Measurements from ENCODE around the gene CMSS1. TPM values are rescaled to one million over a fixed set of nuclear protein-coding genes. Genes with fewer than 3 reads are reported as not detected.

Gene CMSS1
- total RNA-seq, 2 donors from 2014 or later, result 18.1 to 22.7 TPM

- DNase-seq (ENCODE audit: low spot score) (no peak), ATAC-seq (ENCODE audit: insufficient number of reproducible peaks, low FRiP score, low read depth) (no peak)
- Histone ChIP-seq H3K4me3 (peak overlapping the region; percentile 55), H3K27me3 (replicated peaks; ENCODE audit: insufficient read depth) (no peaks in the 10 kb centered on the region), H3K4me1 (ENCODE audit: control insufficient read depth in 1 of 2, low read depth in 2 of 2) (peaks cover 37 to 72% of the 10 kb centered on the region in 2 donors), H3K9me3 (no peaks in the 10 kb centered on the region), H3K27ac (peak overlapping the region; percentile 83 to 91), H3K36me3 (no peaks in the 10 kb centered on the region)
- no peak for TF ChIP-seq CTCF (IDR thresholded peaks at IDR 0.05)
These were observed 148.2 kb downstream of the CMSS1 start for GRCh38 chr3:99965681-99966408.

GRCh38 chr3:99966662-99967416 is 149.2 kb downstream of the CMSS1 start:
- ATAC-seq (ENCODE audit: insufficient number of reproducible peaks, low FRiP score, low read depth), result peak; percentile 78
- TF ChIP-seq CTCF (IDR thresholded peaks at IDR 0.05), result no peak
- H3K9me3 ChIP-seq, result no peaks in the 10 kb centered on the region
- H3K27ac ChIP-seq, result peak overlapping the region; percentile 83 to 91
- DNase-seq (ENCODE audit: low spot score), result no peak
- no peaks in the 10 kb centered on the region for H3K27me3 ChIP-seq (replicated peaks; ENCODE audit: insufficient read depth)
- H3K4me1 ChIP-seq (ENCODE audit: control insufficient read depth in 1 of 2, low read depth in 2 of 2), result peaks cover 32 to 72% of the 10 kb centered on the region in 2 donors
- H3K36me3 ChIP-seq, result no peaks in the 10 kb centered on the region
- H3K4me3 ChIP-seq, result peak overlapping the region; percentile 55

GRCh38 chr3:99967796-99968195 is 150.1 kb downstream of the CMSS1 start:
- Histone ChIP-seq H3K27me3 (replicated peaks; ENCODE audit: insufficient read depth) (no peaks in the 10 kb centered on the region), H3K4me3 (no peak overlapping the region), H3K27ac (peak overlapping the region; percentile 83 to 91), H3K4me1 (ENCODE audit: control insufficient read depth in 1 of 2, low read depth in 2 of 2) (peaks cover 37 to 72% of the 10 kb centered on the region in 2 donors), H3K36me3 (no peaks in the 10 kb centered on the region), H3K9me3 (no peaks in the 10 kb centered on the region)
- no peak for DNase-seq (ENCODE audit: low spot score)
- ATAC-seq (ENCODE audit: insufficient number of reproducible peaks, low FRiP score, low read depth), result no peak
- TF ChIP-seq CTCF (IDR thresholded peaks at IDR 0.05), result no peak

GRCh38 chr3:99969136-99969535 is 151.5 kb downstream of the CMSS1 start:
- no peak for DNase-seq (ENCODE audit: low spot score)
- Histone ChIP-seq H3K9me3 (no peaks in the 10 kb centered on the region), H3K4me1 (ENCODE audit: control insufficient read depth in 1 of 2, low read depth in 2 of 2) (peaks cover 39 to 71% of the 10 kb centered on the region in 2 donors), H3K27ac (peak overlapping the region in 1 of 2 donors; percentile 91), H3K4me3 (no peak overlapping the region), H3K36me3 (no peaks in the 10 kb centered on the region), H3K27me3 (replicated peaks; ENCODE audit: insufficient read depth) (no peaks in the 10 kb centered on the region)
- ATAC-seq (ENCODE audit: insufficient number of reproducible peaks, low FRiP score, low read depth), result no peak
- no peak for TF ChIP-seq CTCF (IDR thresholded peaks at IDR 0.05)

GRCh38 chr3:99970198-99970597 is 152.5 kb downstream of the CMSS1 start:
- H3K27me3 ChIP-seq (replicated peaks; ENCODE audit: insufficient read depth), result no peaks in the 10 kb centered on the region
- no peak for ATAC-seq (ENCODE audit: insufficient number of reproducible peaks, low FRiP score, low read depth)
- no peak for TF ChIP-seq CTCF (IDR thresholded peaks at IDR 0.05)
- H3K9me3 ChIP-seq, result no peaks in the 10 kb centered on the region
- H3K4me3 ChIP-seq, result no peak overlapping the region
- H3K4me1 ChIP-seq (ENCODE audit: control insufficient read depth in 1 of 2, low read depth in 2 of 2), result peaks cover 38 to 72% of the 10 kb centered on the region in 2 donors
- no peaks in the 10 kb centered on the region for H3K36me3 ChIP-seq
- no peak for DNase-seq (ENCODE audit: low spot score)
- peak overlapping the region; percentile 20 to 78 for H3K27ac ChIP-seq
